ENCODE results near the gene NLGN1. TPM values are rescaled to one million over a fixed set of nuclear protein-coding genes. Genes with fewer than 3 reads are reported as not detected.
A peak's percentile ranks its signal among the peaks of the same experiment; 100 is the strongest.

NLGN1 gene
- total RNA-seq, 1 experiment from 2014 or later: 5.2 TPM

DNA sequence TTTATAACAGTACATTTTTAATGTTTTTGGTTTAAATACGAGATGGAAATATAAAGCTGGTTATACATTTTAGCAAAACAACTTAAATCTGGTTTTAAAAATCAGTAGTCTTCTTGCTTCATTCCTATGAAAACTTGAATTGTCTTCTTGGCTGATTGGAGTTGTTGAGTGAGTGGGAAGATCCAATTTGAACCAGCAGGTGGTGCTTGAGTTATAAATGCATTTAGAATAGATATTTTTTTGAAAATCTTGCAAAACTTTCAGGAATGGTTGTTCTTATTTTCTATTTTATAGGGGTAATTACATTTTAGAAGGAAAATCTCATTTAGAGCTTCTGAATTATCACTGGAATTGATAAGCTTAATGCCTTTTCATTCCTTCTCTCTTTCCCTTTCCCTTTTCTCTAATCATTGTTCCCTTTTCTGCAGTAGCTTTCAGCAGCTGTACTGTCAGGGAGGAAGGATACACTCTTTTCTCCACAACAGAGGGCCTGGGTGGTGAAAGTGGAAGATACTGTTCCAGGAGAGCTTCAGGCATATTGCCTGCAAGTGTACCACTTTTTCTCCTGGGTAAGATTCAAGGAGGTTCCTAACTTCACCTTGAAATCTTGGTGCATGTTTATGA lies 335.6 kb downstream of the NLGN1 start:
- Histone ChIP-seq H3K4me1 (ENCODE audit: insufficient read depth, low read length) (no peaks in the 10 kb centered on the region), H3K27me3 (ENCODE audit: insufficient read depth, low read length) (no peaks in the 10 kb centered on the region), H4K91ac (ENCODE audit: insufficient read length, low read depth, low read length) (no peak overlapping the region), H3K9me3 (ENCODE audit: control insufficient read depth, low read depth, low read length) (no peaks in the 10 kb centered on the region), H2BK12ac (ENCODE audit: insufficient read length, low read depth, low read length) (no peak overlapping the region), H4K8ac (replicated peaks; ENCODE audit: insufficient read length, low read depth, low read length) (no peak overlapping the region), H3T11ph (ENCODE audit: low read length) (no peak overlapping the region), H3K23ac (ENCODE audit: insufficient read length, low read depth, low read length) (no peak overlapping the region), H3K79me1 (ENCODE audit: insufficient read depth, low read depth, low read length, poor library complexity, severe bottlenecking) (no peaks in the 10 kb centered on the region), H2BK20ac (ENCODE audit: low read depth, low read length, poor library complexity, severe bottlenecking) (no peak overlapping the region), H3K18ac (ENCODE audit: insufficient read length, low read depth, low read length) (no peak overlapping the region), H2BK15ac (ENCODE audit: low read depth, low read length) (no peak overlapping the region), H2BK120ac (ENCODE audit: low read depth, low read length, poor library complexity, severe bottlenecking) (no peak overlapping the region), H3K9ac (ENCODE audit: extremely low read depth, insufficient read length, low read length) (no peak overlapping the region), H3K4me2 (ENCODE audit: insufficient read depth, insufficient read length, low read length) (no peak overlapping the region), H3K4ac (ENCODE audit: low read depth, low read length) (no peak overlapping the region), H4K20me1 (ENCODE audit: control insufficient read depth, insufficient read depth, insufficient read length) (no peaks in the 10 kb centered on the region), H3K56ac (ENCODE audit: insufficient read length, low read depth, low read length) (no peak overlapping the region), H3K79me2 (ENCODE audit: insufficient read depth, low read length) (no peaks in the 10 kb centered on the region), H3K14ac (ENCODE audit: insufficient read depth, low read length) (no peak overlapping the region), H2AK5ac (ENCODE audit: insufficient read length, low read length) (no peak overlapping the region), H3K23me2 (ENCODE audit: insufficient read length, low read depth, low read length, poor library complexity, severe bottlenecking) (no peaks in the 10 kb centered on the region), H2BK5ac (ENCODE audit: insufficient read length, low read length) (no peak overlapping the region), H2AFZ (ENCODE audit: low read length) (no peak overlapping the region), H3K27ac (ENCODE audit: insufficient read length, low read depth, low read length) (no peak overlapping the region), H4K5ac (ENCODE audit: insufficient read length, low read depth, low read length) (no peak overlapping the region)
- peak overlapping the region in 2 of 3 experiments; percentile 69 to 72; a peak in 2 of 7 replicates for H3K27ac Mint-ChIP-seq
- whole genome bisulfite sequencing (ENCODE audit: extremely low coverage, insufficient read length, low lambda C conversion rate): no CpG with 5 or more reads among the region's 1 CpG
- no peak for DNase-seq
- no peaks in the 10 kb centered on the region for H3K27me3 Mint-ChIP-seq (ENCODE audit: low read depth)
- H3K9me3 Mint-ChIP-seq: no peaks in the 10 kb centered on the region
- peaks cover 3 to 5% of the 10 kb centered on the region in 2 experiments; a peak in 3 of 4 replicates for H3K4me1 Mint-ChIP-seq
- TF ChIP-seq, protein P1, sequence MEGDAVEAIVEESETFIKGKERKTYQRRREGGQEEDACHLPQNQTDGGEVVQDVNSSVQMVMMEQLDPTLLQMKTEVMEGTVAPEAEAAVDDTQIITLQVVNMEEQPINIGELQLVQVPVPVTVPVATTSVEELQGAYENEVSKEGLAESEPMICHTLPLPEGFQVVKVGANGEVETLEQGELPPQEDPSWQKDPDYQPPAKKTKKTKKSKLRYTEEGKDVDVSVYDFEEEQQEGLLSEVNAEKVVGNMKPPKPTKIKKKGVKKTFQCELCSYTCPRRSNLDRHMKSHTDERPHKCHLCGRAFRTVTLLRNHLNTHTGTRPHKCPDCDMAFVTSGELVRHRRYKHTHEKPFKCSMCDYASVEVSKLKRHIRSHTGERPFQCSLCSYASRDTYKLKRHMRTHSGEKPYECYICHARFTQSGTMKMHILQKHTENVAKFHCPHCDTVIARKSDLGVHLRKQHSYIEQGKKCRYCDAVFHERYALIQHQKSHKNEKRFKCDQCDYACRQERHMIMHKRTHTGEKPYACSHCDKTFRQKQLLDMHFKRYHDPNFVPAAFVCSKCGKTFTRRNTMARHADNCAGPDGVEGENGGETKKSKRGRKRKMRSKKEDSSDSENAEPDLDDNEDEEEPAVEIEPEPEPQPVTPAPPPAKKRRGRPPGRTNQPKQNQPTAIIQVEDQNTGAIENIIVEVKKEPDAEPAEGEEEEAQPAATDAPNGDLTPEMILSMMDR (conservative IDR thresholded peaks at IDR 0.05): peak; percentile 70
- H3K36me3 Mint-ChIP-seq (ENCODE audit: insufficient read depth in 1 of 3, low read depth in 3 of 3): peaks cover 0 to under 1% (median 0%) of the 10 kb centered on the region in 3 experiments; a peak in 1 of 7 replicates
- H3K4me3 Mint-ChIP-seq: no peak overlapping the region

Measured in H9 (cell line).